Stimulated activated CD4-positive, alpha-beta T cell treated with anti-CD3 and anti-CD28 coated beads, TNF-alpha, amount 100 ng/mL, for 48 hours (primary cell): Measurements from ENCODE around the gene LFNG.

Experiments used
- DNase-seq, 3 donors: peaks; one replicate each; pipeline ENCODE4 v3.0.0-alpha.2; 2020; ENCODE audit warnings: low read depth in 3 of 3

LFNG gene

GRCh38 chr7:2517026-2517425 is 2.5 kb upstream of the LFNG start:
- no peak for DNase-seq

GRCh38 chr7:2517678-2518507 is 1.7 kb upstream of the LFNG start:
- DNase-seq, result no peak

- no peak for DNase-seq
Measured at GRCh38 chr7:2518737-2519118, 846 bp upstream of the LFNG start.

GRCh38 chr7:2520131-2520760 is 672 bp downstream of the LFNG start:
- no peak for DNase-seq

- DNase-seq, result no peak
Measured at GRCh38 chr7:2520761-2521290, 1.3 kb downstream of the LFNG start.

- no peak for DNase-seq
Measured at GRCh38 chr7:2521341-2521745, 1.8 kb downstream of the LFNG start.

GRCh38 chr7:2521952-2522591 is 2.5 kb downstream of the LFNG start:
- peak in 2 of 3 donors; percentile 41 to 68 for DNase-seq

GRCh38 chr7:2522780-2523433 is 3.3 kb downstream of the LFNG start:
- DNase-seq, result no peak

GRCh38 chr7:2523461-2523936 is 3.9 kb downstream of the LFNG start:
- no peak for DNase-seq

GRCh38 chr7:2523941-2524807 is 4.6 kb downstream of the LFNG start:
- DNase-seq, result no peak

GRCh38 chr7:2524808-2525657 is 5.5 kb downstream of the LFNG start:
- DNase-seq, result no peak

- DNase-seq, result no peak
Measured at GRCh38 chr7:2525658-2526630, 6.4 kb downstream of the LFNG start.

- no peak for DNase-seq
Measured at GRCh38 chr7:2526659-2527504, 7.3 kb downstream of the LFNG start.

- no peak for DNase-seq
Measured at GRCh38 chr7:2527505-2528467, 8.2 kb downstream of the LFNG start.

GRCh38 chr7:2528481-2529095 is 9.0 kb downstream of the LFNG start:
- DNase-seq, result no peak
